Left cardiac atrium (tissue), 4 donors: Measurements from ENCODE around the gene PXYLP1. TPM values are rescaled to one million over a fixed set of nuclear protein-coding genes. Genes with fewer than 3 reads are reported as not detected.
"Not testable (repeated sequence)": the region's sequence is repeated elsewhere in the genome, so short reads cannot be mapped to it uniquely, and the experiment has no call there.

Source experiments
- ATAC-seq, 2 donors: fragments of 200-7000 bp; cut with Tn5 transposase; one replicate each; pipeline ENCODE4 v1.9.1; 2020; ENCODE audit warnings: mild to moderate bottlenecking in 2 of 2, moderate library complexity in 2 of 2
- DNase-seq: peaks from one replicate; pipeline ENCODE4 v3.0.0-alpha.2; 2020
- intact Hi-C, 2 donors: fragments of 100-400 bp; cut with DNase I; formaldehyde crosslinking; loops; one replicate each; pipeline versions ENCODE4 v1.14.1 to v1.15.1; 2022 to 2023
- long read RNA-seq: library from polyadenylated mRNA; unstranded; transcript quantifications from one replicate; pipeline ENCODE4 v2.0.0, GENCODE V29; 2021
- total RNA-seq, 2 donors: library from RNA; stranded (reverse); fragmentation: NEBNext Ultra II Directional; extraction: Animal tissue kit (Norgen Biotek cat#: 25700); gene quantifications; one replicate each; pipeline ENCODE4 v1.2.1, GENCODE V29; 2021
- donor health status: DM: no; HTN: yes; CAD: no.
- donor health status: DM: no; HTN: yes; CAD: no; lungs with severe emphysema.
- donor health status: DM: yes; HTN: yes; CAD: no.
- donor health status: Dilated cardiomyopathy.

Gene PXYLP1, protein sequence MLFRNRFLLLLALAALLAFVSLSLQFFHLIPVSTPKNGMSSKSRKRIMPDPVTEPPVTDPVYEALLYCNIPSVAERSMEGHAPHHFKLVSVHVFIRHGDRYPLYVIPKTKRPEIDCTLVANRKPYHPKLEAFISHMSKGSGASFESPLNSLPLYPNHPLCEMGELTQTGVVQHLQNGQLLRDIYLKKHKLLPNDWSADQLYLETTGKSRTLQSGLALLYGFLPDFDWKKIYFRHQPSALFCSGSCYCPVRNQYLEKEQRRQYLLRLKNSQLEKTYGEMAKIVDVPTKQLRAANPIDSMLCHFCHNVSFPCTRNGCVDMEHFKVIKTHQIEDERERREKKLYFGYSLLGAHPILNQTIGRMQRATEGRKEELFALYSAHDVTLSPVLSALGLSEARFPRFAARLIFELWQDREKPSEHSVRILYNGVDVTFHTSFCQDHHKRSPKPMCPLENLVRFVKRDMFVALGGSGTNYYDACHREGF
- total RNA-seq: 10 to 100 TPM in 1 of 2 donors, 1 to 10 TPM in 1; 5.6 to 10.8 TPM
- long read RNA-seq, transcript PXYLP1-201 (6 exons, 3,281 nt): major isoform, 6 of 12 reads
- long read RNA-seq, partial matches to known transcripts: 2 of 12 reads
- long read RNA-seq, other reads (novel, unspliced or antisense): 3 of 12 reads

DNA sequence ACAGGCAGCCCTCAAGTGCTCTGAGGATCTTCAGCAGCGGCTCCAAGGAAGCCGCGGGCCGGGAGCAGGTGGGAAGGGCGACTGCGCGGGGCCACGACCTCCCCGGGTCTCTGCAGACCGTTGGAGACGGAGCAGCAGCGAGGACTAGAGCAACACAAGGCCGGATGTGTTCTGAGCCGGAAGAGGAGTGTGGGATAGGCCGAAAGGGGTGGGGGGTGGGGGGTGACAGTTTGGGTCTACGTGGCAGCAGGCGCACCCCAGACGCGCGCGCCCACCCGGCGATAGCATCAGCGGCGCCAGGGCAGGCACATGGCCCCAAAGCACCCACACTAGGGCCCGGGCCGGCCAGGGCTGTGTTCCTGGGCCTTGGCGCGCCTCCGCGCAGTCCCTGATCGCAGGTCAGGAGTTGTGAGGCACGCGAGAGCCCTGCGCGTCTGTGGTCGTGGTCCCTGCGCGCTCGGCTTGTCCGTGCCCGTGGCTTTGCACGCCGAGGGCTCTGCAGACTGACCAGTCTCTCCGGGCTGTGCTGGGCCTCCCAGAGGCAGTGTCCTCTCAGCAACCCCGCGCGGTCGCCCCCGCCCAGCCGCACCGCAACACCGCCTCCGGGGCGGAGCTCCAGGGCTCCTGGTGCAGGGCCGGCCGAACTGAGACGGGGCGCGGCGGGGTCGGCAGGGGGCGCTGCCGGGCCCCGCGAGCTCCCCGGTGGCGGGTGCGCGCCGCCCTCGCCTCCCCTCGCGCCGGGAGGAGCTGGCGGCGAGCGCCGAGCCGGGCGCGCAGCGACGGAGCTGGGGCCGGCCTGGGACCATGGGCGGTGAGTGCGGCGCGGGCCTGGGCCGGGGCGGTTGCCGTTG, at the start of gene PXYLP1:
PXYLP1 (plus strand) TSS at position 725 of the 851 bp plus-strand sequence. CDS start 28,351 bp downstream, outside the sequence.
- DNase-seq (peak; percentile 96), ATAC-seq (peak; percentile 95 to 97)
- intact Hi-C loops: loop anchor here in 1 of 2 donors (5.0 to 10.0 kb wide), 2 partner anchors 46 to 213 kb away; no protein-coding TSS in a partner anchor

DNA sequence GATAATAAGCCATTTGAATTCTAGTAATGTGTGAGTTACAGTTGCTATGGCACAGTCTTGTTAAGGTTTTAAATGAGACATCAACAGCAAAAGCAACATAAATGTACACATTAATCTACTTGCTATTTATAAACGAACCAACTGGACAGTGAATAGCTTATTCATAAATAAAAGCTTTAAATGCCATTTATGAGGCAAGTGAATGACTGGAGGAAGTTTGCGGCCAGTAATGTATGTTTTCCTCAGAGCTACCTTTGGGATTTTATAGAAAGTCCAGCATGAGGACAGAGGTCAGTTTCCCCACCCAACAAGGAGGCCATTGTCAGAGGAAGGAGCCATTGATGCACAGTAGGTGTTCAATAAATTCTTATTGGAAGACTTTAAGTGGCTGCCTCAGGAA, 48.0 kb upstream of the PXYLP1 start:
- DNase-seq (no peak), ATAC-seq (no peak)
- intact Hi-C loops: no loop called here

DNA sequence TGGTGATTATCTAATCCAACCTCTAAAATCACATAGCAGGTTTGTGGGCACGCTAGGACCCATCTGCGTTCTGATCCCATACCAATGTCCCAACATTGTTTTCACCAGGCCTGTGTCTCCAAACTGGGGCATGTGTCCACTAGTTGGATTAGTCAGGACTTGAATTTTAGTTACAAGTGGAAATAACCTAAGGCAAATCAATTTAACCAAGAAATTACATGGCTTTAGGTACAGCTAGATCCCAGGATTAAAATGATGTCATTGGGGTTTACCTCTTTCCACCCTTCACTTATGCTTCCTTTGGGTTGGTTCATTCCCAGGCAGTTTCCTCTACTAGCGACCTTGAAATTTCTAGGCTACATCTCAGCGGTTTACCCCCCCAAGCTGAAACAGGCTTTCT, 47.2 kb upstream of the PXYLP1 start:
- DNase-seq: no peak
- ATAC-seq: no peak
- intact Hi-C loops: no loop called here

DNA sequence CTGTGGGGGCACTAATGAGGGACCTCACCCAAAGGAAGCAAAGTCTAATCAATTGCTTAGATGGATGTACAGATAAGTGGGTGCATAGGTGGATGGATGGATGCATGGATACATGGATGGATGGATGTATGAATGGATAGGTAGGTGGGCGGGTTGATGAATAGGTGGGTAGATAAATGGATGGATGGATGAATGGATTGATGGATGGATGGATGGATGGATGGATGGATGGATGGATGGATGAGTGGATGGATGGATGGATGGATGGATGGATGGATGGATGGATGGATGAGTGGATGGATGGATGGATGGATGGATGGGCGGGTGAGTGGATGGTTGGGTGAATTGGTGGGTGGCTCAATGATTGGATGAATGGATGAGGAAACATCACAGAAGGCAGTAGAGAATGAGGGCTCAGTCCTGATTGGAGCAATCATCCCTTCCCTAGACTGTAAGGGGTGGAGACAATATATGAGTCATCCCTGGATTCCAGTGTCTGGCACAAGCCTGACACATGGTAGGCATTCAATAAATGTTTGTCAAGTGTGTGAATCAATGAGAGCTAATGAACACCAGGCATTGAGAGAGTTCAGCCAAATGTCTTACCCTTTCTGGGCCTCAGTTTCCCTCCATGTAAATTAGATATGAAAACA, 40.4 kb upstream of the PXYLP1 start:
- intact Hi-C loops: loop anchor here (5.0 to 10.0 kb wide), 3 partner anchors 84 to 266 kb away; no protein-coding TSS in a partner anchor
- ATAC-seq (no peak), DNase-seq (no peak)

DNA sequence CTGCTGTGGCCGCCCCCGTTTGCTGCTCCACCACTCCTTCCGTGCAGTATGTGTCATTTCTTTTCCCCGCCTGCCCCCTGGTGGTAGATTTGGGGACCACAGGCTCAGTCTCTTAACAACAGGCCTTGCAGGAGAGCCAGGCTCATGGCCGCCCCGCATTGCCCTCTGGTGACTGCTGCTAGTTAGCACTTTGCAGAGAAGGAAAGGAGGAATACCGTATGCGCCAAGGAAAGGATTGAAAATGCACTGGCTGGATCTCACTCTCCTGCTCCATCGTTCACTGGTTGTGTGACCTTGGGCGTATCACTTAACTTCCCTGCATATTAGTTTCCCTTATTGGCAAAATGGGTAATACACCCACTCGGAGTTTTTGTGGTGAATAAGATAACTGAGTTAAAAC, 39.3 kb upstream of the PXYLP1 start:
- peak; percentile 96 for DNase-seq
- peak; percentile 99 for ATAC-seq
- intact Hi-C loops: loop anchor here (1.0 to 10.0 kb wide), 5 partner anchors 85 to 268 kb away; partner anchors contain the start of gene SPSB4 (in 1 of the 2)

DNA sequence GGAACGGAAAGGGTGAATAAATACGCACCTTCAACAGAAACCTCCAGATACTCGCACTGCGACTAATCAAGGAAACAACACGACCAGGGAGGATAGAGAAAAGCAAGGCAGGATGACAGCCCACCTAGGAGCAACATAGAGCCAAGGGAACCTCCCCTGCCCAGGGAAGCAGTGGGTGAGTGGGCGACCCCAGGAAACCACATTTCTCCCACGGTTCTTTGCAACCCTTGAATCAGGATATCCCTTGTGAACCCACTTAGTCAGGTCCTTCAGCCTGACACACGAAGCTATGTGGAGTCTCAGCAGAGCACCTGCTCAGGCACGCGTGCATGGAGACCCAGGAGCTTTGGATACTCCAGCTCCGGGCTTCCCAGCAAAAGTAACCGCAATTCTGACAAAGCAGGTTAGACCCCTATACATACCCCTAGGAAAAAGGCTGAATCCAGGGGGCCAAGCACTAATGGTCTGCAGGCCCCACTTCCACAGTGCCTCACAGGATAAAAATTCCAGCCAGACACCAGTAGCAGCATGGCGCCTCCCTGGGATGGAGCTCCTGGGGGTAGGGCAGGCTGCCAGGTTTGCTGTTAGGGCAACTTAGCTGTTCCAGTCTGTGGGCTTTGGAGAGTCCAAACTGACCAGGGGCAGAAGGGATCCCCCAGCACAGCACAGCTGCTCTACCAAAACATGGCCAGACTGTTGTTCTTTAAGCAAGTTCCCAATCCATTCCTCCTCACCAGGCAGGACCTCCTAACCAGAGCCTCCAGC, 38.4 kb upstream of the PXYLP1 start:
- intact Hi-C loops: loop anchor here (2.0 to 10.0 kb wide), 4 partner anchors 86 to 268 kb away; partner anchors contain the start of gene SPSB4 (in 1 of the 2)
- DNase-seq (no peak), ATAC-seq (no peak)

DNA sequence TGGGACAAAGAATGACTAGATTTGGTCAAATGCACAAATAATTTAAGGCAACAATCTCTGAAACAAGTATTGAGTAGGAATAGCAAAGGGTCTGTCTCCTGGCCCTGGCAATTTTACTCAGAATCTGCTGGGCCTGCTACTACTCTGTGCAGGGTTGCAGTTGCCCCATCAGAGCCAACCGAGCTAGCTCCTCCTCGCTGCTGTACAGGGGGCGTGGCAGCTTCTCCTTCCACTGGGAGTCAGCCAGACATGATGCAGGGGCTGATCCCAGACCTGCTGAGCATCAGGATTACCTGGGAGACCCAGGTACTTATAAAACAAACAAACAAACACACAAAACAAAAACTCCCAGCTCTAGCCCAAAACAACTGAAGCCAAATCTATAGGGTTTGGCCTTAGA, 30.5 kb upstream of the PXYLP1 start:
- ATAC-seq (peak in 1 of 2 donors; percentile 41), DNase-seq (no peak)
- intact Hi-C loops: no loop called here

DNA sequence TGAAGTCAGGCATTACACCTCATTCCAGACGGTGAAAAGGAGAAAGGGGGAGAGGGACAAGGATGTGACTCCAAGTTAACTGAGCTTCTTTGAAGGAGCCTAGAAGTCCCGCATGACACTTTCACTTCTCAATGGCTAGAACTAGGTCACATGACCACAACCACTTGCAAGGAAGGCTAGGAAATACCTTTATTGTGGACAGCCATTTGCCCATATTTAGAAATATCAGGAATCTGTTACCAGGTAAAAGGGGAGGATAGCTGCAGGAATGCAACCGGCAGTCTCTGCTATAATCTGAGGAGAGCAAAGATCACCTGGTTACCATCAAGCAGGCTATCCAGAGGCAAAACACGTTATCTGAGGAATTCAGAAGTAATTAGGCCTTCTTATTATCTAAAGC, 28.9 kb upstream of the PXYLP1 start:
- DNase-seq (no peak), ATAC-seq (no peak)
- intact Hi-C loops: no loop called here

DNA sequence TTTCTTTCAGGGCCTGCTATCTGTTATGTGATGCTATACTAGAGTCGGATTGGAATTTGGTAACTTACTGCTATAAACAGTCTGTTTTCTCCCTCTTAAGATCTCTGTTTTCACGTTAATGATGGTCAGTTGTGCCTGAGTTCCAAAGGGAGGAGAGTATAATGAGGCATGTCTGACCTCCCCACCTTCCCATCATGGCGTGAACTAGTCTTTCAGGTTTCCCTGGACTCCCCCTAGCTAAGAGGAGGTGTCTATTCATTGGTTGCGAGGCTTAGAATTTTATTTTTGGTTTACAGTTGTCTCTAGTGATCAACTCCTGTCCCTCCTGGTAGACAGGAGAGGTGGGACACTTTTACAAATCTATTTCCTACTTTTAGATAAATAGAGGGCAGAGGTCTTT, 27.8 kb upstream of the PXYLP1 start:
- DNase-seq (no peak), ATAC-seq (no peak)
- intact Hi-C loops: no loop called here

DNA sequence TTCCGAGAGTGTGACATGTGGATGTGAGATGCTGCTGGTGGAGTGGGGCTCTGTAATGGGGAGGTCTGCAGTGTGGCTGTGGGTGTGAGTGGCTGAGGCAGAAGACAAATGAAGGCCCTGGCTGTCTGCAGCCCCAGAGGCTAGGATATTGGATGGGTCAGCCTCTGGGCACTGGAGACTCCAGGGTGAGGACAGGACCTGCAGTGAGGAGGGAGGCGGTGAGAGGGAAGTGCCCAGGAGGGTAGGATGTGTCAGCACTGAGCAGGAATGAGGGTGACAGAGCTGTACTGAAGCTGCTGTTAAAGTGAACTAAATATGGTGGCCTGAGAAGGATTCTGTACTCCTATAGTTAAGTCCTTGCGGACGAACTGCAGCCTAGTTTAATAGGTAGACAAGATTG, 27.3 kb upstream of the PXYLP1 start:
- intact Hi-C loops: no loop called here

DNA sequence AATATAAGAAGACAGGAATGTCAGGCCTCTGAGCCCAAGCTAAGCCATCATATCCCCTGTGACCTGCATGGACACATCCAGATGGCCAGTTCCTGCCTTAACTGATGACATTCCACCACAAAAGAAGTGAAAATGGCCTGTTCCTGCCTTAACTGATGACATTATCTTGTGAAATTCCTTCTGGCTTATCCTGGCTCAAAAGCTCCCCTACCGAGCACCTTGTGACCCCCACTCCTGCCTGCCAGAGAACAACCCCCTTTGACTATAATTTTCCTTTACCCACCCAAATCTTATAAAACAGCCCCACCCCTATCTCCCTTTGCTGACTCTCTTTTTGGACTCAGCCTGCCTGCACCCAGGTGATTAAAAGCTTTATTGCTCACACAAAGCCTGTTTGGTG, 20.3 kb upstream of the PXYLP1 start:
- DNase-seq, intact Hi-C loops, ATAC-seq: not testable (repeated sequence)

More for the DNA sequence above, 27.3 kb upstream of the PXYLP1 start:
- DNase-seq: no peak
- no peak for ATAC-seq

DNA sequence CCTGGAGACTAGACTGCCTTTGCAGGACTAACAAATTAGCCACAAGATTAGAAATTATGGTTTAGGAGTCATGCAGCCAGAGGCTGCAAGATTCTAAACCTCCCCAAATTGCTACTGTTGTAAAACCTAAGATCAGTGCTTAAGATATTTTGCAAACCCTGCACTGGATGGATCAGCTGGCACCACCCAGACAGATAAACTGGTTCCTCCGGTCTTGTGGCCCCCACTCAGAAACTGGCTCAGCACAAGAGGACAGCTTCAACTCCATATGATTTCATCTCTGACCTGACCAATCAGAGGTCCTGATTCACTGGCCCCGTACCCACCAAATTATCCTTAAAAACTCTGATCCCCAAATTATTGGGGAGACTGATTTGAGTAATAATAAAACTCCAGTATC, 19.5 kb upstream of the PXYLP1 start:
- DNase-seq (no peak), ATAC-seq (no peak)
- intact Hi-C loops: no loop called here

DNA sequence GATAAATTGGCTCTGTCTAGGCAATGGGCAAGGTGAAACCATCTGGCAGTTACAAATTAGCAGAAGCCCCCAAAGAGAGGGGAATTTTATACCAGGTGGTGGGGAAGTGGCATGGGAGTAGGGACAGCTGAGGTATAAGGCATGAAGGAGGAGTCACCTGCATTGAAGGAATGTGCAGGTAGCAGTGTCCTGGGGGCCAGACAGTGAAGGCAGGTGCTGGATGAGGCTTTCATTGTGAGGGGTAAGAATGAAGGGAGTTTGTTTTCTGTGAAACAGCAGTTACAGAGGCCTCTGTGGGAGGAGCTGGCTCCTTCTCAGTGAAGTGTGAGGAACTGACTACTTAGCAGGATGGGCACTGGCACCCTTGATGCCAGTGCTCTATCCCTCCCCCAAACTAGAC, 19.1 kb upstream of the PXYLP1 start:
- ATAC-seq (no peak), DNase-seq (no peak)
- intact Hi-C loops: no loop called here

DNA sequence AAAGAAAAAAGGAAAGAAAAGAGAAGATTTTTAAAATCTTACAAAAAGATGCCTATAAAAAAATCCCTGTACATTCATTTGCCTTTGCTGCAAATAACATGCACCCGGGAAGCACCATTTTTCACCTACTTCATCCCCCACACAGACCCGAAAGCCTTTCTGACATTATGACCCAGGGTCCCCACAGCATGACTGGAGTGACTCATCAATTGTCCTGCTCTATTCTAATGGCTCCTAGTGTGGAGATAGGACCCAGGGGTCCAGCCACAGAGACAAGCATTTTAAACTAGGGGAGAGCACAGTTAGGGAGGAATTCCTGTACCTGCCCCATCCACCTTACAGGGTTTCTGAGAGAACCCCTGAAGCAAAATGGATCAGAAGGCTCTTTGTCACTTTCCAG, 14.7 kb upstream of the PXYLP1 start:
- intact Hi-C loops: no loop called here
- DNase-seq (no peak), ATAC-seq (no peak)

DNA sequence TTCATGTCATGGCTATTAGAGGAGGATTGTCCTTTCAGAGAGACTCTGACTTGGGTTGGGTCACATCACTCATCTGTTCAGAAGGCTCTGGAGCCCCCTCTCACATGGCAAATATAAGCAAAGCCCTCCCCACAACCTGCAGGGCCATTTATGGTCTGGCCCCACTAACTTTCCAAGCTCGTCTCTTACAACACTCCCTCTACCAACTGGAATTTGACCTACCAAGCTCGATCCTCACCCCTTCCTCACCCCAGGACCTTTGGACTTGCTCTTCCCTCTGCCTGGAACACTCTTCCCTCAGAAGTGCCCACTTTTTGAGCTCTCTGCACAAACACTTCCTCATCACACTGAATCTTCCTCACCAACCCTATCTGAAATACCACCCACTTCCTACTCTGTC, 14.2 kb upstream of the PXYLP1 start:
- no peak for DNase-seq
- ATAC-seq: no peak
- intact Hi-C loops: no loop called here

DNA sequence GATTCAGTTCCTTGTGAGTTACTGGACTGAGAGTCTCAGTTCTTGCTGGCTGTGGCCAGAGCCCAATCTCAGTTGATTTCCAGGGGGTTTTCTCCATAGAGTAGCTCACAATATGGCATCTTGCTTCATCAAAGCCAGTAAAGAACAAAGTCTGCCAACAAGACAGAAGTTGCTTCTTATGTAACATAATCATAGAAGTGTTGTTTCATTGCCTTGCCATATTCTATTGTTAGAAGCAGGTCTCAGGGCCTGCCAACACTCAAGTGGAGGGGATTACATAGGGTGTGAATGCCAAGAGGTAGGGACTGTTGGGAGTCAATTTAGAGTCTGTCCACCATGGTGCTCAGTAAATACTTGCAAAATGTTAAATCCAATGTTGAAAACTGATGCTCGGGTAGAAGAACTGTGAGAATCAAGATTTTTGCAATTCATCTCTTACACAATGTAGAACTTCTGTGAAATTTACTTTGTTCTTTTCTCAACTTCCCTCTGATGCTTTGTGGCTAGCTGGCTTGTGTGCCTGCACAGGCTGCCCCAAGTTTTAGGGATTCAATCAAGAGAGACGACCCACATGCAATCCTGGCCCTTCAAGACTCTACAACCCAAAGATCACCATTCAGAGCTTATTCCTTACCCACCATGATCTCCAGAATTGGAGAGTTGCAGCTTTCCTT, 13.3 kb upstream of the PXYLP1 start:
- intact Hi-C loops: no loop called here
- DNase-seq (no peak), ATAC-seq (peak; percentile 88 to 92)

DNA sequence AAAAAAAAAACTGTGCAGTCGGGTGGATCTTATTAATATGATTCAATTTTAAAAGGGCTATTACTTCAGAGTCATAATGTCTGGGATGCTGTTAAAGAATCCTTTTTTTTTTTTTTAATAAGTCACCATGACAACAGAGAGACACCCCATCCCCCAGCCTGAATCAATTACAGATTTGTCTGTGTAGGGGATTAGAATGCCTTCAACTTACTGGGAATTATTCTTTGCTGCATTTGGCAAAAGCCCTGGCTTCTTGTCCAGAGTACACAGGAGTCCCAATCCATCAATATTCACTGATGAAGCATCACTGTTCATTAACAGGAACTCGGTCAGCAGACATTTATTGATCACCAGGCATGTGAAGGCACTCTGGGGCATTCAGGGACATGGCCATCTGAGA, 12.7 kb upstream of the PXYLP1 start:
- ATAC-seq (no peak), DNase-seq (no peak)
- intact Hi-C loops: no loop called here

DNA sequence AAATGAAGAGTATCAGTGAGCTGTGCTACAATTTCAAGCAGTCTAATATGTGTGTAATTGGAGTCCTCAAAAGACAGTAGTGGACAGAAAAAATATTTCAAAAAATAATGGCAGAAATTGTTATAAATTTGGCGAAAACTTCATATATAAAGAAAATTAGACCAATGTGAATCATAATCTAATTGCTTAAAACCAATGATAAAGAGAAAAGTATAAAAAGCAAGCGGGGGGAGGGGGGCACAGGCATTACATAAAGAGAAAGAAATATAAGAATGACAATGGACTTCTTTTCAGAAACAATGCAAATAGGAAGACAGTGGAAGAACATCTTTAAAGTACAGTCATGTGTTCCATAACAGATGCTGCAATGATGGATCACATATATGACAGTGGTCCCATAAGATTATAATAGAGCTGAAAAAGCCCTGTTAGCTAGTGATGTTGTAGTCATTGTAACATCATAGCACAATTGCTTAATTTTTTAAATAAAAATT, 7.9 kb upstream of the PXYLP1 start:
- intact Hi-C loops: no loop called here
- ATAC-seq (no peak), DNase-seq (no peak)
